Smooth muscle cell (in vitro differentiated cells): ENCODE results near the gene NME4. TPM values are rescaled to one million over a fixed set of nuclear protein-coding genes. Genes with fewer than 3 reads are reported as not detected.
"Not testable (repeated sequence)": the region's sequence is repeated elsewhere in the genome, so short reads cannot be mapped to it uniquely, and the experiment has no call there.

Source experiments
- DNase-seq: peaks from one replicate; lab custom pipeline; 2025; ENCODE audit not compliant: unreplicated experiment; lab: John Stamatoyannopoulos, UW
- H2AFZ ChIP-seq: fragments of 200-600 bp; sonication (generic); 2 replicates; pipeline ENCODE4 v1.6.0; 2016; ENCODE audit warnings: antibody characterized with exemption, low read depth, mild to moderate bottlenecking
- H3F3A ChIP-seq: fragments of 200-600 bp; sonication (generic); 2 replicates; pipeline ENCODE4 v1.6.0; 2017; ENCODE audit warnings: antibody characterized with exemption, low read depth
- H3K27ac ChIP-seq: fragments of 200-600 bp; sonication (generic); 2 replicates; pipeline ENCODE4 v1.5.1; 2016; ENCODE audit warnings: low read depth, mild to moderate bottlenecking
- H3K27me3 ChIP-seq: fragments of 200-600 bp; sonication (generic); 2 replicates; pipeline ENCODE4 v1.6.1; 2016; ENCODE audit warnings: low read depth, mild to moderate bottlenecking
- H3K36me3 ChIP-seq: fragments of 200-600 bp; sonication (generic); 2 replicates; pipeline ENCODE4 v1.5.1; 2016; ENCODE audit warnings: low read depth
- H3K4me1 ChIP-seq: fragments of 200-600 bp; sonication (generic); 2 replicates; pipeline ENCODE4 v1.5.1; 2016; ENCODE audit warnings: low read depth
- H3K4me2 ChIP-seq: fragments of 200-600 bp; sonication (generic); 2 replicates; pipeline ENCODE4 v1.6.0; 2016; ENCODE audit warnings: mild to moderate bottlenecking
- H3K4me3 ChIP-seq: fragments of 200-600 bp; sonication (generic); 2 replicates; pipeline ENCODE4 v1.5.1; 2016; ENCODE audit warnings: mild to moderate bottlenecking
- H3K79me2 ChIP-seq: fragments of 200-600 bp; sonication (generic); 2 replicates; pipeline ENCODE4 v1.6.0; 2016; ENCODE audit warnings: low read depth, mild to moderate bottlenecking
- H3K9ac ChIP-seq: fragments of 200-600 bp; sonication (generic); 2 replicates; pipeline ENCODE4 v1.6.0; 2016; ENCODE audit warnings: low read depth
- H3K9me3 ChIP-seq: fragments of 200-600 bp; sonication (generic); replicated peaks from 2 replicates; pipeline ENCODE4 v1.5.1; 2016; ENCODE audit warnings: low read depth
- H4K20me1 ChIP-seq: fragments of 200-600 bp; sonication (generic); 2 replicates; pipeline ENCODE4 v1.6.0; 2016; ENCODE audit warnings: low read depth
- CTCF ChIP-seq: fragments of 200-600 bp; sonication (generic); IDR thresholded peaks from 2 replicates; pipeline ENCODE4 v1.5.1; 2017; ENCODE audit warnings: borderline replicate concordance, mild to moderate bottlenecking, antibody characterized with exemption; ENCODE audit not compliant: insufficient read depth, poor library complexity, severe bottlenecking
- WGBS: methylation state at CpG from one replicate; pipeline ENCODE4 v1.1.7; 2016; ENCODE audit warnings: low lambda C conversion rate; 5-methylcytosine and 5-hydroxymethylcytosine counted together
- polyA plus RNA-seq: library from polyadenylated mRNA; unstranded; fragments of >200 nt; fragmentation: Nextera tagmentation; extraction: Ambion mirVana; gene quantifications from 2 replicates; pipeline ENCODE4 v1.2.1, GENCODE V29; 2016
- total RNA-seq: library from RNA; depleted of rRNA; stranded (reverse); fragments of >200 nt; gene quantifications from 2 replicates; pipeline ENCODE4 v1.2.3, GENCODE V29; 2014

NME4 gene
- total and polyA plus RNA-seq, 2 experiments from 2014 or later, result 218 to 523 TPM

DNA sequence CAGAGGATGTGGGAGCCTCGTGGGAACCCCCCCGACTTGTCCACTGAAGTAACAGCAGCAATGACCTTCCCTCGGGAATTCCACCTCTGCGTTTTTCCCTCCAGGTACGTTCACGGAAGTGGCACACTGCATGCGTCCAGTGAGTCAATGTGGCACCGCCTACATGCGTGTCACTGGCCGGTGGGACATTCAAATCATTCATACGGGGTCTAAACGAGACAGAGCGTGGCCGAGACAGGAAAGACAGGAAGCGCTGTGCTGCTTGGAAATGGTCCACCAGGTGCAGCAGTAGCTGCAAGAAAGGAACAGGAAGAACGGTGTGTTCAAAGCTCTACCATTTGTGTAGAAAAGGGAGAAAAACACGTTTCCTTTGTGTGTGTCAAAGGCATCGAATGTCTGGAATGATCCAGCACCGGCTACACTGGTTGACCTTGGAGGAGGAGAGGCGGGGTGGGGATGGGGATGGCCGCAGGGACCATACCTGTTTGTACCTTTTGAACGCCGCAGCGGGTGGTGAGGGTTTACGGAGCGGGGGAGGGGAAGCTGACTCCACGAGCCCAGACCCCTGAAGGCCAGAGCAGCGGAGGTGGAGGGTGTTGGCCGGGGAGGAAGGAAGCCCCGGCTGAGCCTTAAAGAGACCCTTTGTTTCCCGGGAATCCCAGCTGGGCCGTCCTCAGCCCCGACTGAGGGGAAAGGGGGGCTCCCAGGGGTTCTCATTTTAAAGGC is 13.5 kb upstream of the NME4 start:
- Histone ChIP-seq H3K4me1 (peaks cover 16% of the 10 kb centered on the region), H3K4me2 (peak overlapping the region; percentile 100), H3K36me3 (no peaks in the 10 kb centered on the region), H4K20me1 (peaks cover 24% of the 10 kb centered on the region), H3K27me3 (no peaks in the 10 kb centered on the region), H3K79me2 (peaks cover 30% of the 10 kb centered on the region), H2AFZ (no peak overlapping the region), H3K9ac (no peak overlapping the region), H3K4me3 (peak overlapping the region; percentile 79), H3K27ac (no peak overlapping the region), H3K9me3 (no peaks in the 10 kb centered on the region), H3F3A (peaks cover 12% of the 10 kb centered on the region)
- TF ChIP-seq CTCF, result no peak
- DNase-seq, result no peak
- 15% methylated on average over 33 of the region's 33 CpGs for WGBS

GRCh38 chr16:386641-387156 is 10.3 kb upstream of the NME4 start:
- Histone ChIP-seq H4K20me1 (no peaks in the 10 kb centered on the region), H2AFZ (no peak overlapping the region), H3K4me3 (no peak overlapping the region), H3K4me2 (no peak overlapping the region), H3F3A (peaks cover 17% of the 10 kb centered on the region), H3K27me3 (no peaks in the 10 kb centered on the region), H3K27ac (no peak overlapping the region), H3K9ac (no peak overlapping the region), H3K79me2 (no peaks in the 10 kb centered on the region), H3K36me3 (no peaks in the 10 kb centered on the region), H3K9me3 (no peaks in the 10 kb centered on the region), H3K4me1 (peaks cover 17% of the 10 kb centered on the region)
- DNase-seq, result no peak
- TF ChIP-seq CTCF, result no peak
- WGBS, result 69% methylated on average over 19 of the region's 19 CpGs

GRCh38 chr16:387761-388666 is 9.0 kb upstream of the NME4 start:
- not testable (repeated sequence) for H4K20me1 ChIP-seq, DNase-seq, H3K9me3 ChIP-seq, H3K27me3 ChIP-seq, H3K27ac ChIP-seq, H3K9ac ChIP-seq, H3K79me2 ChIP-seq, H2AFZ ChIP-seq, H3K36me3 ChIP-seq
- Histone ChIP-seq H3K4me1 (peaks cover 12% of the 10 kb centered on the region), H3K4me3 (peak overlapping the region; percentile 28), H3K4me2 (peak overlapping the region; percentile 78), H3F3A (peaks cover 17% of the 10 kb centered on the region)
- peak; percentile 8 for TF ChIP-seq CTCF
- 24% methylated on average over 20 of the region's 20 CpGs for WGBS
